Left ventricle myocardium inferior (tissue), 1 donor: Measurements from ENCODE around the gene C1QTNF7. TPM values are rescaled to one million over a fixed set of nuclear protein-coding genes. Genes with fewer than 3 reads are reported as not detected.

ENCODE experiments used
- DNase-seq: peaks from one replicate; pipeline ENCODE4 v3.0.0-alpha.2; 2020
- H3K27ac ChIP-seq: fragments of 200-600 bp; replicated peaks from 2 replicates; pipeline ENCODE4 v1.8.0; 2021
- H3K27me3 ChIP-seq: fragments of 200-600 bp; 2 replicates; pipeline ENCODE4 v1.8.0; 2021; ENCODE audit warnings: low read depth
- H3K36me3 ChIP-seq: fragments of 200-600 bp; 2 replicates; pipeline ENCODE4 v1.8.0; 2021
- H3K4me1 ChIP-seq: fragments of 200-600 bp; 2 replicates; pipeline ENCODE4 v1.8.0; 2021
- H3K4me3 ChIP-seq: fragments of 200-600 bp; 2 replicates; pipeline ENCODE4 v1.8.0; 2021; ENCODE audit warnings: mild to moderate bottlenecking, moderate library complexity
- H3K9me3 ChIP-seq: fragments of 200-600 bp; replicated peaks from 2 replicates; pipeline ENCODE4 v1.8.0; 2021
- CTCF ChIP-seq: fragments of 200-600 bp; IDR thresholded peaks from 2 replicates; pipeline ENCODE4 v1.8.0; 2021; ENCODE audit warnings: antibody characterized with exemption, mild to moderate bottlenecking, borderline replicate concordance
- intact Hi-C: fragments of 100-400 bp; cut with micrococcal nuclease; formaldehyde crosslinking; loops from one replicate; pipeline ENCODE4 v1.11.0; 2022
- total RNA-seq: library from RNA; stranded (reverse); fragmentation: NEBNext Ultra II Directional; extraction: Animal tissue kit (Norgen Biotek cat#: 25700); gene quantifications from one replicate; pipeline ENCODE4 v1.2.1, GENCODE V29; 2021
- donor health status: DM: no; HTN: yes; CAD: no; lungs with severe emphysema.

C1QTNF7 gene
- total RNA-seq, 1 donor from 2014 or later, result 2.4 TPM

- H3K4me1 ChIP-seq, result peaks cover 18% of the 10 kb centered on the region
- peak overlapping the region; percentile 77 for H3K27ac ChIP-seq
- H3K36me3 ChIP-seq, result peaks cover 28% of the 10 kb centered on the region
- no peaks in the 10 kb centered on the region for H3K27me3 ChIP-seq
- no peak for TF ChIP-seq CTCF
- no peak for DNase-seq
- no peak overlapping the region for H3K4me3 ChIP-seq
- intact Hi-C loops, result no loop called here
- peaks cover 20% of the 10 kb centered on the region for H3K9me3 ChIP-seq
Measured at GRCh38 chr4:15481961-15482745, 54.3 kb downstream of the C1QTNF7 start.

GRCh38 chr4:15482842-15483241 lies 55.0 kb downstream of the C1QTNF7 start:
- H3K27ac ChIP-seq, result peak overlapping the region; percentile 77
- H3K9me3 ChIP-seq, result peaks cover 27% of the 10 kb centered on the region
- no peak for DNase-seq
- intact Hi-C loops, result no loop called here
- peaks cover 18% of the 10 kb centered on the region for H3K4me1 ChIP-seq
- H3K27me3 ChIP-seq, result no peaks in the 10 kb centered on the region
- H3K36me3 ChIP-seq, result peaks cover 28% of the 10 kb centered on the region
- no peak overlapping the region for H3K4me3 ChIP-seq
- no peak for TF ChIP-seq CTCF

- H3K9me3 ChIP-seq, result peaks cover 39% of the 10 kb centered on the region
- H3K27me3 ChIP-seq, result no peaks in the 10 kb centered on the region
- TF ChIP-seq CTCF, result no peak
- H3K4me1 ChIP-seq, result peaks cover 8% of the 10 kb centered on the region
- peaks cover 22% of the 10 kb centered on the region for H3K36me3 ChIP-seq
- H3K4me3 ChIP-seq, result no peak overlapping the region
- no peak for DNase-seq
- peak overlapping the region; percentile 60 for H3K27ac ChIP-seq
- intact Hi-C loops, result no loop called here
Measured at GRCh38 chr4:15488136-15488535, 60.3 kb downstream of the C1QTNF7 start.

- Histone ChIP-seq H3K27me3 (no peaks in the 10 kb centered on the region), H3K4me3 (no peak overlapping the region), H3K27ac (peak overlapping the region; percentile 60), H3K4me1 (peaks cover 14% of the 10 kb centered on the region), H3K9me3 (peaks cover 39% of the 10 kb centered on the region), H3K36me3 (peaks cover 22% of the 10 kb centered on the region)
- TF ChIP-seq CTCF, result no peak
- no peak for DNase-seq
- intact Hi-C loops, result no loop called here
Measured at GRCh38 chr4:15488658-15489470, 61.0 kb downstream of the C1QTNF7 start.

GRCh38 chr4:15489551-15489950 lies 61.7 kb downstream of the C1QTNF7 start:
- no peak for DNase-seq
- peaks cover 18% of the 10 kb centered on the region for H3K4me1 ChIP-seq
- no peak for TF ChIP-seq CTCF
- intact Hi-C loops, result no loop called here
- H3K27ac ChIP-seq, result peak overlapping the region; percentile 56
- no peaks in the 10 kb centered on the region for H3K27me3 ChIP-seq
- peaks cover 39% of the 10 kb centered on the region for H3K9me3 ChIP-seq
- H3K4me3 ChIP-seq, result no peak overlapping the region
- H3K36me3 ChIP-seq, result peaks cover 21% of the 10 kb centered on the region
